ENCODE results near the gene WFDC2.

The WFDC2 gene

DNA sequence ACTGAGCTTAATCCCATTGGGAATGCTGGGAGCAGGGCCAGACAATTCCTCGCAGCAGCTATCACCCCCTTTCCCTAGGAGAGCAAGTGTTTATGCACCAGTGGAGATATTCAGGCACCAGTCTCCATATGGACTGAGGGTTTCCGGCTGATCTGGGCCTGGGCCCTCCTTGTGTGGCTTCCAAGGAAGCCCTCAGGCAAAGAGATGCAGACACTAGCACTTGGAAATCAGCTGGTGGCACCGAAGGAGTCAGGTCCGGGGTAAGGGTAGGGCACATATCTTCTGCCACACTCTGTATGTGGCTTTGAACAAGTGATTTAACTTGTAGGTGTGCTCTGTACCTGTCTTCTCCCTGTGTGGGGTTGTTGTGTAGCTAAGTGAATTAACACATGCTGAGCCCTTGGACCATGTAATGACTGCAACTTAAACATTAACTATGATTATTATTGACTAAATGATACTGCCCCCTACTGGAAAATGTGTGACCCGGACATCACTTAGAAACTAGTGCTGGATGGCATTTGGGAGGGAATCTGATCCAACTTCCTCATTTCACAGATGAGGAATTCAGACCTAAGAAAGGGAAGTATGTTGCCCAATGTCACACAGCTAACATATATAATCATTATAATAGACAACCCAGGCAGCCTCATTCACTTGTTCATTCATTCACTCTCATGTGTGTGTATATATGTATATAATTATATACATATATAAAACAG lies 19.3 kb upstream of the WFDC2 start:
- no peak for DNase-seq (ENCODE audit: low read depth)
- TF ChIP-seq, protein P1, sequence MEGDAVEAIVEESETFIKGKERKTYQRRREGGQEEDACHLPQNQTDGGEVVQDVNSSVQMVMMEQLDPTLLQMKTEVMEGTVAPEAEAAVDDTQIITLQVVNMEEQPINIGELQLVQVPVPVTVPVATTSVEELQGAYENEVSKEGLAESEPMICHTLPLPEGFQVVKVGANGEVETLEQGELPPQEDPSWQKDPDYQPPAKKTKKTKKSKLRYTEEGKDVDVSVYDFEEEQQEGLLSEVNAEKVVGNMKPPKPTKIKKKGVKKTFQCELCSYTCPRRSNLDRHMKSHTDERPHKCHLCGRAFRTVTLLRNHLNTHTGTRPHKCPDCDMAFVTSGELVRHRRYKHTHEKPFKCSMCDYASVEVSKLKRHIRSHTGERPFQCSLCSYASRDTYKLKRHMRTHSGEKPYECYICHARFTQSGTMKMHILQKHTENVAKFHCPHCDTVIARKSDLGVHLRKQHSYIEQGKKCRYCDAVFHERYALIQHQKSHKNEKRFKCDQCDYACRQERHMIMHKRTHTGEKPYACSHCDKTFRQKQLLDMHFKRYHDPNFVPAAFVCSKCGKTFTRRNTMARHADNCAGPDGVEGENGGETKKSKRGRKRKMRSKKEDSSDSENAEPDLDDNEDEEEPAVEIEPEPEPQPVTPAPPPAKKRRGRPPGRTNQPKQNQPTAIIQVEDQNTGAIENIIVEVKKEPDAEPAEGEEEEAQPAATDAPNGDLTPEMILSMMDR (IDR thresholded peaks at IDR 0.05; ENCODE audit: low read depth, low read length, missing control alignments): peak; percentile 61

DNA sequence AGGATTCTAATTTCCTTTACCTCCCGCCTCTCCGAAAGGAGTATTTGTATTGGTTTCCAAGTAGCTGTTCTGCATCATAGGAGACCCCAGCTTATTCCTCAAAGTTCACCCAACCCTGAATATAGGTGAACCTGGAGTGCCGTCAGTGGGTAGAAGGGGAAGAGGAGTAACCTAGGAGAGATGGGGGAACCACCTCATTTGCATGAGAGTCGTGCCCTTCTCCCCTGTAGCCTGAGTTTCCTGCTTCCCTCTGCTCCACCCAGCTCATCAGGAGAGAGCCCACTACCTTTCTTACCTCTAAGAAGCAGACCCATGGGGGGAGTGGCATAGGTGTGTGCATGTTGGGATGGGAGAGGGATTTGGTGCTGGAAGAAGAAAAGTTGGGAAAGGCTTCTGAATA lies 17.3 kb upstream of the WFDC2 start:
- TF ChIP-seq, protein P1 (IDR thresholded peaks at IDR 0.05; ENCODE audit: low read depth, low read length, missing control alignments): no peak
- DNase-seq (ENCODE audit: low read depth): no peak
- no peak overlapping the region for H3K4me3 ChIP-seq (ENCODE audit: low read depth, low read length)

More for the DNA sequence above, 19.3 kb upstream of the WFDC2 start:
- no peak overlapping the region for H3K4me3 ChIP-seq (ENCODE audit: low read depth, low read length)

DNA sequence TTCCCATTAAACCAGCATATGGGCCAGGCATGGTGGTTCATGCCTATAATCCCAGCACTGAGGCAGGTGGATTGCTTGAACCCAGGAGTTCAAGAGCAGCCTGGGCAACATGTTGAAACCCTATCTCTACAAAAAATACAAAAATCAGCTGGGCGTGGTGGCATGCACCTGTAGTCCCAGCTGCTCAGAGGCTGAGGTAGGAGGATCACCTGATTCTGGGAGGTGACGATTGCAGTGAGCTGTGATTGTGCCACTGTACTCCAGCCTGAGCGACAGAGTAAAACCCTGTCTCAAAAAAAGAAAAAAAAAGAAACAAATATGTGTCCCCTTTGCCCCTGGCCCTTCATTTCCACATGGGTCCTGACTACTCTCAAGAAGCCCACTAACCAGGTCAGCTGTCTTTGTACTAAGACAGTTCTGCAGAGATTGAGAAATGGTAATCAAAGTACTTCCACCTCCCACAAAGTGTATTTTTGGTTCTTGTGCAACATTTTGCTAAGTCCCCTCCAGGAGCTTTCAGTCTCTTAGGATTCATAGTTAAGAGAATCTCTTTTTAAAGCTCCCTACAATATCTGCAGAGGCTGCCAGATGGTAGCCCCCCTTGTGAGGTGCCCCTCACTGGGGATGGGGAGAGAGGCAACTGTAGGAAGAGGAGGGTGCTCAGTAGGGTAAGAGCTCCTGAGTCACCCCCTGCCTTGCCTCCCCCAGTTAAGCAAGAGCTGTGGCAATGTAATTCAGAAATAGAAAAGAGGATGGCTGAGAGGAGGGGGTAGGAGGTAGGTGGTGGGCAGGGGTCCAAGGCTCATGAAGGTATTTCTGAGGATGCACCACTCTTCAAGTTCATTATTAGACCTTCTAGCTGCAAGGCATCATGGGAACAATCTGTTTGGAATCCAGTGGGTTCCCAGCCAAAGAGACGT lies 16.5 kb upstream of the WFDC2 start:
- no peak for DNase-seq (ENCODE audit: low read depth)
- TF ChIP-seq, protein P1 (IDR thresholded peaks at IDR 0.05; ENCODE audit: low read depth, low read length, missing control alignments): no peak
- H3K4me3 ChIP-seq (ENCODE audit: low read depth, low read length): no peak overlapping the region

DNA sequence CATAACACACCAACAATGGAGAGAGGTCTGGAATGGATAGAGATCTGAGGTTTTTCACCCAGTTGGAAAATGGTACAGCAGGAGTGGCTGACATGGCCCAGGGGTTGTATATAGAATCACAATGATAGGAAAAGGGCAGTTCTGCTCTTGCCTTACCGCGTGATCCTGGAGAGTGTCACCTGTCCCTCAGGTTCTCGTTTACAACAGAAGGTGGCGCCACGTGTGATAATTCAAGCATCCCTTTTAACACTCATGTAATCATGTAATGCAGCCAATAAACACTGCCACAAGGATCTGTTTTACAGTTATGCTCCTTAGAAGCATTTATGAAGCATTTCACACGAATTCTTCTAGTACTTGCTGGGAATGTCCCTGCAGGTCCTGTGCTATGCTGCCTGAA lies 12.9 kb upstream of the WFDC2 start:
- H3K4me3 ChIP-seq (ENCODE audit: low read depth, low read length): no peak overlapping the region
- DNase-seq (ENCODE audit: low read depth): no peak
- TF ChIP-seq, protein P1 (IDR thresholded peaks at IDR 0.05; ENCODE audit: low read depth, low read length, missing control alignments): peak; percentile 60

DNA sequence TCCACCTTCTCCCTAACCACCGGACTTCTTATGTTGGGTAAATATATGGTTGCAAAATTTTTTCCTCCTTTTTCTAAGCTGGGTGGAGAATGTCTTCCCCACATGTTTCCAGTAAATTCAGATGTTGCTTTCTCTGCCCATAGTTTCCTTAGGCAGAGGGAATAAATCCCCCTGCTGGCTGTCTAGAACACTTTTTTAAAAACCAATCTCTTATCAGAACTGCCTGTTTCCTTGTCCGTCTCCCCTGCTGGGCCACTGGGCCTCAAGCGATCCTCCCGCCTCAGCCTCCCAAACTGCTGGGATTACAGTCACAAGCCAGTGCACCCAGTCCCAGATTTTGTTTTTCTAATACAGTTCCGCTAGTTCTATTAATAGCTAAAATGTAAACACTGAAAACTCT lies 9.9 kb upstream of the WFDC2 start:
- H3K4me3 ChIP-seq (ENCODE audit: low read depth, low read length): no peak overlapping the region
- no peak for DNase-seq (ENCODE audit: low read depth)
- TF ChIP-seq, protein P1 (IDR thresholded peaks at IDR 0.05; ENCODE audit: low read depth, low read length, missing control alignments): no peak

DNA sequence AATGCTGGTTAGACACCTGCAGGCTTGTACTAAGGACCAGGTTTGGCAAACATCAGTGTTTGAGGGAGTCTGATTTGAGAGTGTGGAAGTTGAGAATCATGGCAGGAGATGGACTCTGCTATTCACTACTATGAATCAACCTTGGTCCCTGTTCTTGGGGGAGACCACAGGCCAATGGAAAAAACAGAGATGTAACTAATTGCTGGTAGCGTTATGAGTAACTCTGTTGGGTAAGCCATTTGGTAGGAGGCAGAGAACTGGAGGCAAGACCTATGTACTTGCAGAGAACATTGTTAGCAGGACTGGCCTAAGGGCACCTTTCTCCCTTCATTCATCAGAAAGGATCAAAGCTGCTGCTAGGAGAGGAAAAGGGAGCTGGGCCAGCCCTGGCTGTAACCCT lies 8.3 kb upstream of the WFDC2 start:
- no peak overlapping the region for H3K4me3 ChIP-seq (ENCODE audit: low read depth, low read length)
- no peak for DNase-seq (ENCODE audit: low read depth)
- TF ChIP-seq, protein P1 (IDR thresholded peaks at IDR 0.05; ENCODE audit: low read depth, low read length, missing control alignments): no peak

Measured in GM12864 (cell line).